H9 (cell line): ENCODE measurements around the gene VWA5B1. TPM values are rescaled to one million over a fixed set of nuclear protein-coding genes. Genes with fewer than 3 reads are reported as not detected.

Experiments used
- DNase-seq: peaks from one replicate; pipeline ENCODE4 v3.0.0-alpha.2; 2017
- H2AFZ ChIP-seq: one replicate; pipeline ENCODE4 v1.6.1; 2013; ENCODE audit warnings: mild to moderate bottlenecking, low read length, control low read depth, moderate library complexity
- H2AK5ac ChIP-seq: 2 replicates; pipeline ENCODE4 v1.6.1; 2013; ENCODE audit warnings: low read length, control low read depth, mixed read lengths; ENCODE audit not compliant: insufficient read length
- H2BK120ac ChIP-seq: one replicate; pipeline ENCODE4 v1.6.1; 2013; ENCODE audit warnings: low read depth, mild to moderate bottlenecking, low read length, control low read depth, inconsistent platforms; ENCODE audit not compliant: poor library complexity, severe bottlenecking
- H2BK12ac ChIP-seq: 2 replicates; pipeline ENCODE4 v1.6.1; 2013; ENCODE audit warnings: low read length, control low read depth, mixed read lengths, low read depth; ENCODE audit not compliant: insufficient read length
- H2BK15ac ChIP-seq: 2 replicates; pipeline ENCODE4 v1.6.1; 2013; ENCODE audit warnings: low read depth, low read length, control low read depth
- H2BK20ac ChIP-seq: one replicate; pipeline ENCODE4 v1.6.1; 2013; ENCODE audit warnings: low read depth, mild to moderate bottlenecking, low read length, control low read depth, inconsistent platforms; ENCODE audit not compliant: poor library complexity, severe bottlenecking
- H2BK5ac ChIP-seq: 2 replicates; pipeline ENCODE4 v1.6.1; 2013; ENCODE audit warnings: low read length, control low read depth, mixed read lengths; ENCODE audit not compliant: insufficient read length
- H3K14ac ChIP-seq: 2 replicates; pipeline ENCODE4 v1.6.1; 2013; ENCODE audit warnings: low read length, control low read depth; ENCODE audit not compliant: insufficient read depth
- H3K18ac ChIP-seq: 2 replicates; pipeline ENCODE4 v1.6.1; 2013; ENCODE audit warnings: low read depth, mild to moderate bottlenecking, mixed read lengths, low read length, control low read depth; ENCODE audit not compliant: insufficient read length
- H3K23ac ChIP-seq: 2 replicates; pipeline ENCODE4 v1.6.1; 2013; ENCODE audit warnings: low read length, control low read depth, mixed read lengths, low read depth; ENCODE audit not compliant: insufficient read length
- H3K23me2 ChIP-seq: 2 replicates; pipeline ENCODE4 v1.6.1; 2013; ENCODE audit warnings: low read depth, mild to moderate bottlenecking, mixed read lengths, low read length, control low read depth; ENCODE audit not compliant: insufficient read length, poor library complexity, severe bottlenecking
- H3K27ac ChIP-seq: 2 replicates; pipeline ENCODE4 v1.5.1; 2013; ENCODE audit warnings: low read length, control low read depth, mixed read lengths, low read depth; ENCODE audit not compliant: insufficient read length
- H3K27me3 ChIP-seq: 2 replicates; pipeline ENCODE4 v1.6.1; 2013; ENCODE audit warnings: low read length, control low read depth, inconsistent platforms; ENCODE audit not compliant: insufficient read depth
- H3K4ac ChIP-seq: 2 replicates; pipeline ENCODE4 v1.6.1; 2013; ENCODE audit warnings: low read depth, mild to moderate bottlenecking, control low read depth, inconsistent platforms, low read length, moderate library complexity
- H3K4me1 ChIP-seq: 2 replicates; pipeline ENCODE4 v1.6.1; 2013; ENCODE audit warnings: low read length, control low read depth, inconsistent platforms; ENCODE audit not compliant: insufficient read depth
- H3K4me2 ChIP-seq: 2 replicates; pipeline ENCODE4 v1.6.1; 2013; ENCODE audit warnings: low read length, control low read depth, mixed read lengths; ENCODE audit not compliant: insufficient read length, insufficient read depth
- H3K56ac ChIP-seq: 2 replicates; pipeline ENCODE4 v1.6.1; 2013; ENCODE audit warnings: low read depth, mild to moderate bottlenecking, mixed read lengths, low read length, control low read depth; ENCODE audit not compliant: insufficient read length
- H3K79me1 ChIP-seq: 2 replicates; pipeline ENCODE4 v1.6.1; 2013; ENCODE audit warnings: low read depth, mild to moderate bottlenecking, moderate library complexity, low read length, control low read depth, inconsistent platforms; ENCODE audit not compliant: insufficient read depth, poor library complexity, severe bottlenecking
- H3K79me2 ChIP-seq: 2 replicates; pipeline ENCODE4 v1.6.1; 2013; ENCODE audit warnings: low read length, control low read depth, inconsistent platforms; ENCODE audit not compliant: insufficient read depth
- H3K9ac ChIP-seq: 2 replicates; pipeline ENCODE4 v1.6.1; 2013; ENCODE audit warnings: low read length, control low read depth, mixed read lengths; ENCODE audit not compliant: insufficient read length; ENCODE audit errors: extremely low read depth
- H3K9me3 ChIP-seq: one replicate; pipeline ENCODE4 v1.6.1; 2013; ENCODE audit warnings: low read depth, low read length, inconsistent platforms; ENCODE audit not compliant: control insufficient read depth
- H3T11ph ChIP-seq: one replicate; pipeline ENCODE4 v1.6.1; 2013; ENCODE audit warnings: mild to moderate bottlenecking, low read length, control low read depth, inconsistent platforms
- H4K20me1 ChIP-seq: one replicate; pipeline ENCODE4 v1.6.1; 2013; ENCODE audit not compliant: control insufficient read depth, insufficient read length, insufficient read depth
- H4K5ac ChIP-seq: 2 replicates; pipeline ENCODE4 v1.6.1; 2013; ENCODE audit warnings: low read depth, mild to moderate bottlenecking, mixed read lengths, low read length, control low read depth; ENCODE audit not compliant: insufficient read length
- H4K8ac ChIP-seq: replicated peaks from 2 replicates; pipeline ENCODE4 v1.6.1; 2013; ENCODE audit warnings: low read length, control low read depth, mixed read lengths, low read depth; ENCODE audit not compliant: insufficient read length
- H4K91ac ChIP-seq: 2 replicates; pipeline ENCODE4 v1.6.1; 2013; ENCODE audit warnings: low read depth, mild to moderate bottlenecking, moderate library complexity, mixed read lengths, low read length, control low read depth; ENCODE audit not compliant: insufficient read length
- H3K27ac Mint-ChIP-seq, 3 experiments: 2 replicates in 2 of 3; 3 replicates in 1 of 3; pipeline ENCODE4 v1.8.0; 2020 to 2021; ENCODE audit warnings: mixed read lengths in 3 of 3, mild to moderate bottlenecking in 1 of 3, moderate library complexity in 1 of 3
- H3K27me3 Mint-ChIP-seq: 2 replicates; pipeline ENCODE4 v1.8.0; 2021; ENCODE audit warnings: low read depth, mild to moderate bottlenecking, moderate library complexity, mixed read lengths
- H3K36me3 Mint-ChIP-seq, 3 experiments: 2 replicates in 2 of 3; 3 replicates in 1 of 3; pipeline ENCODE4 v1.8.0; 2020 to 2021; ENCODE audit warnings: low read depth in 3 of 3, mixed read lengths in 3 of 3; ENCODE audit not compliant: insufficient read depth in 1 of 3
- H3K4me1 Mint-ChIP-seq, 2 experiments: 2 replicates each; pipeline ENCODE4 v1.8.0; 2020; ENCODE audit warnings: mixed read lengths in 2 of 2
- H3K4me3 Mint-ChIP-seq, 2 experiments: 2 replicates in 1 of 2; 3 replicates in 1 of 2; pipeline ENCODE4 v1.8.0; 2020 to 2021; ENCODE audit warnings: mild to moderate bottlenecking in 2 of 2, mixed read lengths in 2 of 2, moderate library complexity in 1 of 2
- H3K9me3 Mint-ChIP-seq, 2 experiments: 2 replicates in 1 of 2; 3 replicates in 1 of 2; pipeline ENCODE4 v1.8.0; 2020; ENCODE audit warnings: mild to moderate bottlenecking in 2 of 2, mixed read lengths in 2 of 2, moderate library complexity in 1 of 2
- WGBS: extraction: QIAGEN DNeasy Blood & Tissue Kit; methylation state at CpG from one replicate; pipeline ENCODE4 v1.1.7; 2013; ENCODE audit warnings: missing lambda C conversion rate, low lambda C conversion rate, mixed read lengths; ENCODE audit not compliant: insufficient read length; ENCODE audit errors: extremely low coverage; 5-methylcytosine and 5-hydroxymethylcytosine counted together
- total RNA-seq: library from RNA; stranded (reverse); gene quantifications from 2 replicates; pipeline ENCODE4 v1.2.1, GENCODE V29; 2021
- TF ChIP-seq, protein P1 (sequence below): fragments of 200-600 bp; sonication (generic); conservative IDR thresholded peaks from 3 replicates; pipeline ENCODE4 v1.8.0; 2021; ENCODE audit warnings: antibody characterized with exemption, mild to moderate bottlenecking

Gene VWA5B1
- total RNA-seq, 1 experiment from 2014 or later, result not detected

DNA sequence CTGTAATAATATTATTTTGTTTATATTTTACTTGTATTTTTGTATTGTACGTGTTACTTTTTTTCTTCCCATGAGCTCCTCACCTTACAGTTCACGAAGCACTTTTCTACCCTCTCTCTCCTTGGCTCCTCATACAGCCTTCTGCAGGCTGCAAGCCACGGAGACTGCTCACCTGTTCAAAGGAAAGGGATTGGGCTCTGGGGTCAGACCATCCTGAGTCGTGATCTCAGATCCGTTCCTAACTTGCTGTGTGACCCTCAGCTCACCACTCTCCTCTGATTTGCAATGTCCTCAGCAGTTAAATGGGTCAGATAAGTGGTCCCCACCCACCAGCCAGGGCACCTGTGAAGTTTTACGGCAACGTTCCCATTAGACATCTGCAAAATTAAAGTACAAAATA lies 54.1 kb downstream of the VWA5B1 start:
- no peak overlapping the region for H3K4me2 ChIP-seq
- peaks cover 8% of the 10 kb centered on the region for H3K23me2 ChIP-seq
- H2BK15ac ChIP-seq, result no peak overlapping the region
- no peak overlapping the region for H3K4ac ChIP-seq
- no peak overlapping the region for H4K8ac ChIP-seq
- H2AK5ac ChIP-seq, result no peak overlapping the region
- no peak overlapping the region for H3T11ph ChIP-seq
- no peak overlapping the region for H2BK120ac ChIP-seq
- Mint-ChIP-seq H3K27ac (no peak overlapping the region), H3K4me3 (peak overlapping the region in 1 of 2 experiments; percentile 56; a peak in 1 of 5 replicates), H3K27me3 (peaks cover 46% of the 10 kb centered on the region), H3K4me1 (peaks cover 9 to 27% of the 10 kb centered on the region in 2 experiments), H3K9me3 (peaks cover 0 to 5% of the 10 kb centered on the region in 2 experiments; a peak in 4 of 5 replicates), H3K36me3 (no peaks in the 10 kb centered on the region)
- no peak overlapping the region for H3K27ac ChIP-seq
- no peak overlapping the region for H3K23ac ChIP-seq
- no peak overlapping the region for H4K91ac ChIP-seq
- H4K20me1 ChIP-seq, result no peaks in the 10 kb centered on the region
- no peak overlapping the region for H3K56ac ChIP-seq
- H3K9ac ChIP-seq, result no peak overlapping the region
- no peak overlapping the region for H3K18ac ChIP-seq
- no peak overlapping the region for H2BK20ac ChIP-seq
- no peaks in the 10 kb centered on the region for H3K4me1 ChIP-seq
- H4K5ac ChIP-seq, result no peak overlapping the region
- H2AFZ ChIP-seq, result no peak overlapping the region
- TF ChIP-seq, protein P1, sequence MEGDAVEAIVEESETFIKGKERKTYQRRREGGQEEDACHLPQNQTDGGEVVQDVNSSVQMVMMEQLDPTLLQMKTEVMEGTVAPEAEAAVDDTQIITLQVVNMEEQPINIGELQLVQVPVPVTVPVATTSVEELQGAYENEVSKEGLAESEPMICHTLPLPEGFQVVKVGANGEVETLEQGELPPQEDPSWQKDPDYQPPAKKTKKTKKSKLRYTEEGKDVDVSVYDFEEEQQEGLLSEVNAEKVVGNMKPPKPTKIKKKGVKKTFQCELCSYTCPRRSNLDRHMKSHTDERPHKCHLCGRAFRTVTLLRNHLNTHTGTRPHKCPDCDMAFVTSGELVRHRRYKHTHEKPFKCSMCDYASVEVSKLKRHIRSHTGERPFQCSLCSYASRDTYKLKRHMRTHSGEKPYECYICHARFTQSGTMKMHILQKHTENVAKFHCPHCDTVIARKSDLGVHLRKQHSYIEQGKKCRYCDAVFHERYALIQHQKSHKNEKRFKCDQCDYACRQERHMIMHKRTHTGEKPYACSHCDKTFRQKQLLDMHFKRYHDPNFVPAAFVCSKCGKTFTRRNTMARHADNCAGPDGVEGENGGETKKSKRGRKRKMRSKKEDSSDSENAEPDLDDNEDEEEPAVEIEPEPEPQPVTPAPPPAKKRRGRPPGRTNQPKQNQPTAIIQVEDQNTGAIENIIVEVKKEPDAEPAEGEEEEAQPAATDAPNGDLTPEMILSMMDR, result no peak
- H3K79me2 ChIP-seq, result no peaks in the 10 kb centered on the region
- H3K14ac ChIP-seq, result no peak overlapping the region
- H2BK12ac ChIP-seq, result no peak overlapping the region
- H3K79me1 ChIP-seq, result no peaks in the 10 kb centered on the region
- H3K27me3 ChIP-seq, result no peaks in the 10 kb centered on the region; the same call in 1 of the 2 replicates
- H2BK5ac ChIP-seq, result no peak overlapping the region
- DNase-seq, result peak; percentile 54
- WGBS, result no CpG with 5 or more reads among the region's 7 CpGs
- no peaks in the 10 kb centered on the region for H3K9me3 ChIP-seq
